ENCODE results near the gene TBC1D9. TPM values are rescaled to one million over a fixed set of nuclear protein-coding genes. Genes with fewer than 3 reads are reported as not detected.

Gene TBC1D9
- total RNA-seq, 1 donor from 2014 or later = 20.3 TPM

DNA sequence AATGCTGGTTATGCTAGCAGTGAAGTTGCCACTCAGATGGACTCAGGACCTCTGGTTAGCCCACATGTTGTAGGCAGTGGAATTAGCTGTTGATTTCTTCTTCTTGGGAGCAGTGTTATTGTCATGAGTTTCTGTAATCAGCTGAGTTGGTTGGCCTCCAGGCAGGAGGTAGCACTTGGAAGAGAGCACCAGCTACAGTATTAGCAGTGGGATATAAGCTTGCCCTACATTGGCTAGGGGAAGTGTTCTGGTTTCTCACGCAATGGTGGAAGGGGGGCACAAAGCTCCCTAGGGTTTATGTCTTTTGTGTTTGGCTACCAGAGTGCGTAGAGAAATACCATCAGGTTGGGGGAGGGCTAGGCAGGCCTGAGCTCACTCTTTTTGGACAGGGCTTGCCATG is 153.5 kb downstream of the TBC1D9 start:
- no peak for DNase-seq (ENCODE audit: low read depth)
- TF ChIP-seq, protein P1, sequence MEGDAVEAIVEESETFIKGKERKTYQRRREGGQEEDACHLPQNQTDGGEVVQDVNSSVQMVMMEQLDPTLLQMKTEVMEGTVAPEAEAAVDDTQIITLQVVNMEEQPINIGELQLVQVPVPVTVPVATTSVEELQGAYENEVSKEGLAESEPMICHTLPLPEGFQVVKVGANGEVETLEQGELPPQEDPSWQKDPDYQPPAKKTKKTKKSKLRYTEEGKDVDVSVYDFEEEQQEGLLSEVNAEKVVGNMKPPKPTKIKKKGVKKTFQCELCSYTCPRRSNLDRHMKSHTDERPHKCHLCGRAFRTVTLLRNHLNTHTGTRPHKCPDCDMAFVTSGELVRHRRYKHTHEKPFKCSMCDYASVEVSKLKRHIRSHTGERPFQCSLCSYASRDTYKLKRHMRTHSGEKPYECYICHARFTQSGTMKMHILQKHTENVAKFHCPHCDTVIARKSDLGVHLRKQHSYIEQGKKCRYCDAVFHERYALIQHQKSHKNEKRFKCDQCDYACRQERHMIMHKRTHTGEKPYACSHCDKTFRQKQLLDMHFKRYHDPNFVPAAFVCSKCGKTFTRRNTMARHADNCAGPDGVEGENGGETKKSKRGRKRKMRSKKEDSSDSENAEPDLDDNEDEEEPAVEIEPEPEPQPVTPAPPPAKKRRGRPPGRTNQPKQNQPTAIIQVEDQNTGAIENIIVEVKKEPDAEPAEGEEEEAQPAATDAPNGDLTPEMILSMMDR (conservative IDR thresholded peaks at IDR 0.05; ENCODE audit: low read depth, low read length) = no peak
- no peak overlapping the region for H3K4me3 ChIP-seq (ENCODE audit: low read depth, low read length)

GRCh38 chr4:140600408-140600807 is 155.8 kb downstream of the TBC1D9 start:
- DNase-seq (ENCODE audit: low read depth) = no peak
- TF ChIP-seq, protein P1 (conservative IDR thresholded peaks at IDR 0.05; ENCODE audit: low read depth, low read length) = no peak
- H3K4me3 ChIP-seq (ENCODE audit: low read depth, low read length) = no peak overlapping the region

DNA sequence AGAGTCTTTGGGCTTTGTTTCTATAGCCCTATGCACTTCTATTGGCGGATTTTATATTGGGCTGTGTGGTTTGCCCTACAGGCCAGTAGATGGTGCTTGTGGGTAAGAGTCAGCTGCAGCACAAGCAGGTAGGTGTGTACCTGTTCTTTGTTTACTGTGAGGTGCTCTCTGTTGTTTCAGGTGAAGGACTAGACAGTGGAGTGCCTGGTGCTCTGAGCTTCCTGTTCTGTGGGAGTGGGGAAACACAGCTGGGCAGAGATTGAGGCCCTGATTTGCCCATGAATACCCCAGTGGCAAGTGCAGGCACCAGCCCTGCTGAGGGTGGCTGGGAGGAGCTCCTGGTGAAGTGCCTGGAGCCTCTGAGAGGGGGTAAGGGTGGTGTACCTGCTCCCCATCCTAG is 161.1 kb downstream of the TBC1D9 start:
- H3K4me3 ChIP-seq (ENCODE audit: low read depth, low read length) = no peak overlapping the region
- TF ChIP-seq, protein P1 (conservative IDR thresholded peaks at IDR 0.05; ENCODE audit: low read depth, low read length) = peak; percentile 83
- DNase-seq (ENCODE audit: low read depth) = no peak

GRCh38 chr4:140584439-140584838 is 171.7 kb downstream of the TBC1D9 start:
- no peak overlapping the region for H3K4me3 ChIP-seq (ENCODE audit: low read depth, low read length)
- TF ChIP-seq, protein P1 (conservative IDR thresholded peaks at IDR 0.05; ENCODE audit: low read depth, low read length) = no peak
- DNase-seq (ENCODE audit: low read depth) = no peak

GRCh38 chr4:140581078-140581477 is 175.1 kb downstream of the TBC1D9 start:
- no peak for DNase-seq (ENCODE audit: low read depth)
- no peak overlapping the region for H3K4me3 ChIP-seq (ENCODE audit: low read depth, low read length)
- TF ChIP-seq, protein P1 (conservative IDR thresholded peaks at IDR 0.05; ENCODE audit: low read depth, low read length) = no peak

DNA sequence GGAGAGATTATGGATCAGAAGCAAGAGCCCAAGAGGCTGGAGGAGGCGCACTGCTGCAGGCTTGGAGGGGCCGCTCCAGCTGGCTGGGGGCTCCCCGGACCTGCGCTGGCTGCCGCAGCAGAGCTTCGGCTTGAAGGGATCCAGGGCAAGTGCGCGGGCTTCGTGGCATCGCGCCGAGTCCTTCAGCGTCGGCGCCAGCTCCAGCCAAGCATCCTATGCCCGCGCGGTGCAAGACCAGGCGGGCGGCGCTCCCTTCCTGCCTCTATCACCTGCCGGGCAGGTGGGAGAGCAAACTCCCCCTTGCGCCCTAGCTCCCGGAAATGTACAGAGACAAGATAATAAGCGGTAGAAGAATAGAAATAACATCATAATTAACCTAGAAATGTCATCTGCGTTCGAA is 176.9 kb downstream of the TBC1D9 start:
- TF ChIP-seq, protein P1 (conservative IDR thresholded peaks at IDR 0.05; ENCODE audit: low read depth, low read length) = no peak
- no peak overlapping the region for H3K4me3 ChIP-seq (ENCODE audit: low read depth, low read length)
- no peak for DNase-seq (ENCODE audit: low read depth)

GRCh38 chr4:140575489-140575888 is 180.7 kb downstream of the TBC1D9 start:
- no peak for DNase-seq (ENCODE audit: low read depth)
- TF ChIP-seq, protein P1 (conservative IDR thresholded peaks at IDR 0.05; ENCODE audit: low read depth, low read length) = no peak
- H3K4me3 ChIP-seq (ENCODE audit: low read depth, low read length) = no peak overlapping the region

Measured in epithelial cell of proximal tubule (primary cell).